HEK293 (cell line): ENCODE data around the gene UFC1.

Source experiments
- CTCF ChIA-PET: fragments of 350-600 bp; formaldehyde crosslinking; extraction: SDS; loops from one replicate; lab custom pipeline; 2021; ENCODE audit warnings: antibody characterized with exemption; lab: Yijun Ruan, JAX
- POLR2A ChIA-PET: fragments of 300-600 bp; formaldehyde crosslinking; extraction: SDS; loops from one replicate; lab custom pipeline; 2020; ENCODE audit warnings: antibody characterized with exemption, inconsistent platforms; lab: Yijun Ruan, JAX
- H3K27ac ChIP-seq: fragments of 200-500 bp; sonication (Bioruptor generic); 2 replicates; pipeline ENCODE4 v1.5.1; 2014; ENCODE audit warnings: low read depth, low read length, control low read depth, inconsistent platforms; ENCODE audit errors: extremely low read depth
- H3K36me3 ChIP-seq, 2 experiments: fragments of 200-500 bp in 1 of 2; sonication (Bioruptor generic) in 1 of 2; 1 replicate in 1 of 2; 2 replicates in 1 of 2; pipeline ENCODE4 v1.5.1; 2014 to 2017; ENCODE audit warnings: inconsistent platforms in 2 of 2, low read length in 2 of 2; ENCODE audit not compliant: control insufficient read depth in 2 of 2, insufficient read depth in 1 of 2
- H3K4me1 ChIP-seq: fragments of 200-500 bp; sonication (Bioruptor generic); 2 replicates; pipeline ENCODE4 v1.5.1; 2014; ENCODE audit warnings: mild to moderate bottlenecking, low read length, inconsistent platforms; ENCODE audit not compliant: control insufficient read depth, insufficient read depth
- H3K4me3 ChIP-seq: 2 replicates; pipeline ENCODE4 v1.5.1; 2011; ENCODE audit warnings: low read depth, mild to moderate bottlenecking, control low read depth, low read length, moderate library complexity
- H3K9me3 ChIP-seq: fragments of 200-500 bp; sonication (Bioruptor generic); 2 replicates; pipeline ENCODE4 v1.5.1; 2014; ENCODE audit warnings: low read depth, low read length, inconsistent platforms; ENCODE audit not compliant: control insufficient read depth, insufficient read depth
- BCL11A ChIP-seq: fragments of 450-650 bp; formaldehyde crosslinking; IDR thresholded peaks from 2 replicates; pipeline ENCODE4 v1.5.1; 2016; ENCODE audit warnings: low read depth, missing biosample characterization, missing genetic modification characterization
- CTCF ChIP-seq: fragments of 450-650 bp; formaldehyde crosslinking; IDR thresholded peaks from 2 replicates; pipeline ENCODE4 v1.5.1; 2016; ENCODE audit warnings: missing biosample characterization, missing genetic modification characterization
- EGR2 ChIP-seq: fragments of 450-650 bp; formaldehyde crosslinking; IDR thresholded peaks from 2 replicates; pipeline ENCODE4 v1.5.1; 2016; ENCODE audit warnings: low read depth, missing biosample characterization, missing genetic modification characterization
- FEZF1 ChIP-seq: fragments of 450-650 bp; formaldehyde crosslinking; IDR thresholded peaks from 2 replicates; pipeline ENCODE4 v1.5.1; 2016; ENCODE audit warnings: missing biosample characterization, missing genetic modification characterization
- KLF1 ChIP-seq: fragments of 450-650 bp; formaldehyde crosslinking; IDR thresholded peaks from 2 replicates; pipeline ENCODE4 v1.5.1; 2016; ENCODE audit warnings: missing biosample characterization, missing genetic modification characterization
- MZF1 ChIP-seq: fragments of 450-650 bp; formaldehyde crosslinking; IDR thresholded peaks from 2 replicates; pipeline ENCODE4 v1.5.1; 2017; ENCODE audit warnings: missing biosample characterization, missing genetic modification characterization, borderline replicate concordance
- PRDM1 ChIP-seq: fragments of 450-650 bp; formaldehyde crosslinking; IDR thresholded peaks from 2 replicates; pipeline ENCODE4; 2016; ENCODE audit warnings: missing biosample characterization, missing genetic modification characterization
- SCRT1 ChIP-seq: fragments of 450-650 bp; formaldehyde crosslinking; IDR thresholded peaks from 2 replicates; pipeline ENCODE4 v1.5.1; 2016; ENCODE audit warnings: missing biosample characterization, missing genetic modification characterization, borderline replicate concordance
- SP2 ChIP-seq: fragments of 450-650 bp; formaldehyde crosslinking; IDR thresholded peaks from 2 replicates; pipeline ENCODE4 v1.5.1; 2016; ENCODE audit warnings: missing biosample characterization, missing genetic modification characterization
- ZBTB48 ChIP-seq: fragments of 450-650 bp; formaldehyde crosslinking; IDR thresholded peaks from 2 replicates; pipeline ENCODE4 v1.5.1; 2016; ENCODE audit warnings: missing biosample characterization, missing genetic modification characterization
- ZFHX2 ChIP-seq: fragments of 450-650 bp; formaldehyde crosslinking; conservative IDR thresholded peaks from 2 replicates; pipeline ENCODE4 v1.5.1; 2016; ENCODE audit warnings: missing biosample characterization, missing genetic modification characterization
- ZNF140 ChIP-seq: fragments of 450-650 bp; formaldehyde crosslinking; IDR thresholded peaks from 2 replicates; pipeline ENCODE4 v1.5.1; 2016; ENCODE audit warnings: missing biosample characterization, missing genetic modification characterization
- ZNF211 ChIP-seq: fragments of 450-650 bp; formaldehyde crosslinking; IDR thresholded peaks from 2 replicates; pipeline ENCODE4 v1.5.1; 2016; ENCODE audit warnings: low read depth, missing biosample characterization, missing genetic modification characterization
- ZNF214 ChIP-seq: fragments of 450-650 bp; formaldehyde crosslinking; IDR thresholded peaks from 2 replicates; pipeline ENCODE4 v1.5.1; 2017; ENCODE audit warnings: missing biosample characterization, mild to moderate bottlenecking, missing genetic modification characterization, borderline replicate concordance
- ZNF239 ChIP-seq: fragments of 450-650 bp; formaldehyde crosslinking; IDR thresholded peaks from 2 replicates; pipeline ENCODE4 v1.5.1; 2016; ENCODE audit warnings: missing biosample characterization, missing genetic modification characterization
- ZNF24 ChIP-seq: fragments of 450-650 bp; formaldehyde crosslinking; IDR thresholded peaks from 2 replicates; pipeline ENCODE4 v1.5.1; 2016; ENCODE audit warnings: missing biosample characterization, missing genetic modification characterization
- ZNF26 ChIP-seq: fragments of 450-650 bp; formaldehyde crosslinking; IDR thresholded peaks from 2 replicates; pipeline ENCODE4 v1.5.1; 2016; ENCODE audit warnings: missing biosample characterization, missing genetic modification characterization
- ZNF398 ChIP-seq: fragments of 450-650 bp; formaldehyde crosslinking; IDR thresholded peaks from 2 replicates; pipeline ENCODE4 v1.5.1; 2017; ENCODE audit warnings: missing biosample characterization, missing genetic modification characterization
- ZNF544 ChIP-seq: fragments of 450-650 bp; formaldehyde crosslinking; IDR thresholded peaks from 2 replicates; pipeline ENCODE4 v1.5.0; 2017; ENCODE audit warnings: missing biosample characterization, missing genetic modification characterization
- ZNF600 ChIP-seq: fragments of 450-650 bp; formaldehyde crosslinking; IDR thresholded peaks from 2 replicates; pipeline ENCODE4 v1.5.1; 2016; ENCODE audit warnings: missing biosample characterization, missing genetic modification characterization
- ZNF624 ChIP-seq: fragments of 450-650 bp; formaldehyde crosslinking; IDR thresholded peaks from 2 replicates; pipeline ENCODE4 v1.5.1; 2017; ENCODE audit warnings: missing biosample characterization, missing genetic modification characterization
- ZNF654 ChIP-seq: fragments of 450-650 bp; formaldehyde crosslinking; IDR thresholded peaks from 2 replicates; pipeline ENCODE4 v1.5.1; 2016; ENCODE audit warnings: low read depth, missing biosample characterization, missing genetic modification characterization
- ZNF677 ChIP-seq: fragments of 450-650 bp; IDR thresholded peaks from 2 replicates; pipeline ENCODE4 v1.5.0; 2018; ENCODE audit warnings: missing biosample characterization, mild to moderate bottlenecking, missing genetic modification characterization, moderate library complexity
- ZSCAN4 ChIP-seq: fragments of 450-650 bp; formaldehyde crosslinking; IDR thresholded peaks from 2 replicates; pipeline ENCODE4 v1.5.1; 2017; ENCODE audit warnings: missing biosample characterization, missing genetic modification characterization
- TF ChIP-seq, protein P1 (sequence below): fragments of 450-650 bp; formaldehyde crosslinking; IDR thresholded peaks from 2 replicates; pipeline ENCODE4 v1.5.1; 2016; ENCODE audit warnings: missing biosample characterization, missing genetic modification characterization

UFC1 gene

DNA sequence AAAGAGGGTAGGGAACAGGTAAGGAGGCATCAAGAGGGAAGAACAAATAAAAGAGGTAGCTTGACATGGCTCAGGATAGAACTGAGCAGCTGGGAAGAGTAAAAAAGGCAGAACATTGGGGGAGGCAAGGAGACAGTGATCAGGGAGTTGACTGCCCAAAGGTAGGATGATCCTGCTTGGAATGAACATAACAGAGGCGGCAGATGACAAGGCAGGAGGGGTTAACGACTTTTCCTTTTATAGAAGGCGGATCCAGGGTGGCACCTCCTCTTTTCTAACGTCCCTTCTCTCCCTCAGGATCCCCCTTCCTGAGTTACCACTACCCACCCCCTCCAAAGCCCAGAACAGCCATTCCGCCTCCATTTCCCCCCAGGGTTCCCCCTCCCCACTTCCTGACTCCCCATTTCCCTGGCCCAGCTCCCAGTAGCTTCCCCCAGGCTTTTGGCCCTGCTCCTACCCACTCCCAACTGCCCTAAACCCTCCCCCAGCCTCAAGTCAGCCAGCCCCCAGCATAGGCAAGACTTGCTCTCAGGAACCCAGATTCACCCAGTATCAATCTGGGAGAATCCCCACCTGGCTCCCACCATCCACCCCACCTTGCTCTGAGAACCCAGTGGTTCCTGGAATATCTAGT, 45.8 kb downstream of the UFC1 start:
- POLR2A ChIA-PET: interaction anchor here (1.2 to 1.9 kb wide), 2 partner anchors 9 to 26 kb away, joined by 4 to 7 read pairs; partner anchors contain the start of gene TOMM40L
- Histone ChIP-seq H3K27ac (no peak overlapping the region), H3K4me1 (peaks cover 9% of the 10 kb centered on the region; the same call in 1 of the 2 replicates), H3K36me3 (peaks cover 10 to 14% of the 10 kb centered on the region in 2 experiments; a peak in 2 of 3 replicates), H3K4me3 (no peak overlapping the region), H3K9me3 (no peaks in the 10 kb centered on the region)
- TF ChIP-seq KLF1 (tag by site-specific recombination) (no peak), ZNF211 (no peak), ZNF677 (tag by site-specific recombination) (no peak), ZNF214 (no peak), SP2 (tag by site-specific recombination) (peak; percentile 35), EGR2 (tag by site-specific recombination) (peak; percentile 39; the same call in 1 of the 2 replicates), ZFHX2 (tag by site-specific recombination) (peak; percentile 58), ZNF398 (tag by site-specific recombination) (peak; percentile 63), SCRT1 (tag by site-specific recombination) (no peak)
- TF ChIP-seq, protein P1, sequence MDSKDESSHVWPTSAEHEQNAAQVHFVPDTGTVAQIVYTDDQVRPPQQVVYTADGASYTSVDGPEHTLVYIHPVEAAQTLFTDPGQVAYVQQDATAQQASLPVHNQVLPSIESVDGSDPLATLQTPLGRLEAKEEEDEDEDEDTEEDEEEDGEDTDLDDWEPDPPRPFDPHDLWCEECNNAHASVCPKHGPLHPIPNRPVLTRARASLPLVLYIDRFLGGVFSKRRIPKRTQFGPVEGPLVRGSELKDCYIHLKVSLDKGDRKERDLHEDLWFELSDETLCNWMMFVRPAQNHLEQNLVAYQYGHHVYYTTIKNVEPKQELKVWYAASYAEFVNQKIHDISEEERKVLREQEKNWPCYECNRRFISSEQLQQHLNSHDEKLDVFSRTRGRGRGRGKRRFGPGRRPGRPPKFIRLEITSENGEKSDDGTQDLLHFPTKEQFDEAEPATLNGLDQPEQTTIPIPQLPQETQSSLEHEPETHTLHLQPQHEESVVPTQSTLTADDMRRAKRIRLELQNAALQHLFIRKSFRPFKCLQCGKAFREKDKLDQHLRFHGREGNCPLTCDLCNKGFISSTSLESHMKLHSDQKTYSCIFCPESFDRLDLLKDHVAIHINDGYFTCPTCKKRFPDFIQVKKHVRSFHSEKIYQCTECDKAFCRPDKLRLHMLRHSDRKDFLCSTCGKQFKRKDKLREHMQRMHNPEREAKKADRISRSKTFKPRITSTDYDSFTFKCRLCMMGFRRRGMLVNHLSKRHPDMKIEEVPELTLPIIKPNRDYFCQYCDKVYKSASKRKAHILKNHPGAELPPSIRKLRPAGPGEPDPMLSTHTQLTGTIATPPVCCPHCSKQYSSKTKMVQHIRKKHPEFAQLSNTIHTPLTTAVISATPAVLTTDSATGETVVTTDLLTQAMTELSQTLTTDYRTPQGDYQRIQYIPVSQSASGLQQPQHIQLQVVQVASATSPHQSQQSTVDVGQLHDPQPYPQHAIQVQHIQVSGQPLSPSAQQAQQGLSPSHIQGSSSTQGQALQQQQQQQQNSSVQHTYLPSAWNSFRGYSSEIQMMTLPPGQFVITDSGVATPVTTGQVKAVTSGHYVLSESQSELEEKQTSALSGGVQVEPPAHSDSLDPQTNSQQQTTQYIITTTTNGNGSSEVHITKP: peak; percentile 72
- CTCF ChIA-PET: interaction anchor here (0.6 to 1.9 kb wide), 5 partner anchors 27 to 202 kb away, joined by 3 to 14 read pairs (median 3); no protein-coding TSS in a partner anchor

- ChIA-PET CTCF (interaction anchor here (0.6 to 1.3 kb wide), 4 partner anchors 8 to 420 kb away, joined by 3 to 10 read pairs (median 4); partner anchors contain the start of gene TOMM40L), POLR2A (no interaction called here)
- H3K36me3 ChIP-seq: peaks cover 14 to 23% of the 10 kb centered on the region in 2 experiments; a peak in 2 of 3 replicates
- H3K4me1 ChIP-seq: peaks cover 9% of the 10 kb centered on the region; the same call in 1 of the 2 replicates
- H3K27ac ChIP-seq: no peak overlapping the region
- no peak overlapping the region for H3K4me3 ChIP-seq
- no peaks in the 10 kb centered on the region for H3K9me3 ChIP-seq
- TF ChIP-seq ZSCAN4 (tag by site-specific recombination) (no peak), ZNF24 (no peak), MZF1 (no peak), ZBTB48 (tag by site-specific recombination) (no peak), ZNF654 (tag by site-specific recombination) (no peak), ZNF140 (tag by site-specific recombination) (no peak), ZNF26 (tag by site-specific recombination) (no peak), FEZF1 (no peak), BCL11A (tag by site-specific recombination) (no peak), CTCF (tag by site-specific recombination) (no peak), PRDM1 (tag by site-specific recombination) (no peak), ZNF239 (tag by site-specific recombination) (no peak), ZNF544 (tag by site-specific recombination) (no peak), ZNF624 (no peak), ZNF600 (no peak)
Measured at GRCh38 chr1:161200421-161200991, 46.7 kb downstream of the UFC1 start.
